Measurements from ENCODE around the gene COA6. TPM values are rescaled to one million over a fixed set of nuclear protein-coding genes. Genes with fewer than 3 reads are reported as not detected.

Gene COA6
- total RNA-seq, 3 donors from 2014 or later (not counting 1 experiment from before 2014, with no cell fraction given), result 8.9 to 11.8 (median 11.6) TPM

DNA sequence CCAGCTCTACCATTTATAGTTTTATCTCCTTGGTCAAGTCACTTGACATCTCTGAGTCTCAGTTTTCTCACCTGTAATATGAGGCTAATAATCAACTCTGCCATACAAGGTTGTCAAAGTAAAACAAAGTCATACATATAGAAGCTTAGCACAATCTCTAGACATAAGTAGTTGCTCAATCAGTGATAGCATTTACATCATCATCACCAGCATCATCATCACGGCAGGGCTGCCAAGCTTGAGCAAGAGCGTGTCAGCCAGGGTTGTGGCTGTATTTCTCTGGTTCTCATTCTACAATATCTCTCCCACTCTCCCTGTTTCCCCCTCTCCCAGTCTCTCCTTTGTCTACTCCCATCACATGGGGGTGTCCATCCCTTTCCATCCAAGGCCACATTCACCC, 41.7 kb upstream of the COA6 start:
- Mint-ChIP-seq H3K36me3 (peaks cover 4% of the 10 kb centered on the region), H3K9me3 (no peaks in the 10 kb centered on the region), H3K27ac (no peak overlapping the region), H3K4me1 (peaks cover 5% of the 10 kb centered on the region in 2 donors), H3K27me3 (ENCODE audit: low read depth in 2 of 2) (peaks cover 18 to 53% of the 10 kb centered on the region in 2 donors), H3K4me3 (no peak overlapping the region)
- no peak for ATAC-seq
- H3K9me3 ChIP-seq (ENCODE audit: control insufficient read depth, insufficient read depth, low read length), result no peaks in the 10 kb centered on the region
- H3K27ac ChIP-seq (ENCODE audit: low read length), result no peak overlapping the region
- H3K36me3 ChIP-seq (ENCODE audit: control insufficient read depth, insufficient read depth, low read length), result no peaks in the 10 kb centered on the region
- DNase-seq, result no peak
- H3K4me3 ChIP-seq (ENCODE audit: low read length), result no peak overlapping the region
- peaks cover 2% of the 10 kb centered on the region for H3K27me3 ChIP-seq (ENCODE audit: control insufficient read depth, insufficient read depth, low read length)
- intact Hi-C loops (cut with micrococcal nuclease), result no loop called here
- H3K4me1 ChIP-seq (ENCODE audit: control insufficient read depth, insufficient read depth, low read length), result peaks cover 5% of the 10 kb centered on the region
- TF ChIP-seq, protein P1, sequence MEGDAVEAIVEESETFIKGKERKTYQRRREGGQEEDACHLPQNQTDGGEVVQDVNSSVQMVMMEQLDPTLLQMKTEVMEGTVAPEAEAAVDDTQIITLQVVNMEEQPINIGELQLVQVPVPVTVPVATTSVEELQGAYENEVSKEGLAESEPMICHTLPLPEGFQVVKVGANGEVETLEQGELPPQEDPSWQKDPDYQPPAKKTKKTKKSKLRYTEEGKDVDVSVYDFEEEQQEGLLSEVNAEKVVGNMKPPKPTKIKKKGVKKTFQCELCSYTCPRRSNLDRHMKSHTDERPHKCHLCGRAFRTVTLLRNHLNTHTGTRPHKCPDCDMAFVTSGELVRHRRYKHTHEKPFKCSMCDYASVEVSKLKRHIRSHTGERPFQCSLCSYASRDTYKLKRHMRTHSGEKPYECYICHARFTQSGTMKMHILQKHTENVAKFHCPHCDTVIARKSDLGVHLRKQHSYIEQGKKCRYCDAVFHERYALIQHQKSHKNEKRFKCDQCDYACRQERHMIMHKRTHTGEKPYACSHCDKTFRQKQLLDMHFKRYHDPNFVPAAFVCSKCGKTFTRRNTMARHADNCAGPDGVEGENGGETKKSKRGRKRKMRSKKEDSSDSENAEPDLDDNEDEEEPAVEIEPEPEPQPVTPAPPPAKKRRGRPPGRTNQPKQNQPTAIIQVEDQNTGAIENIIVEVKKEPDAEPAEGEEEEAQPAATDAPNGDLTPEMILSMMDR (IDR thresholded peaks at IDR 0.05), result no peak
- 91% methylated on average over 2 of the region's 2 CpGs for WGBS (ENCODE audit: insufficient coverage)

DNA sequence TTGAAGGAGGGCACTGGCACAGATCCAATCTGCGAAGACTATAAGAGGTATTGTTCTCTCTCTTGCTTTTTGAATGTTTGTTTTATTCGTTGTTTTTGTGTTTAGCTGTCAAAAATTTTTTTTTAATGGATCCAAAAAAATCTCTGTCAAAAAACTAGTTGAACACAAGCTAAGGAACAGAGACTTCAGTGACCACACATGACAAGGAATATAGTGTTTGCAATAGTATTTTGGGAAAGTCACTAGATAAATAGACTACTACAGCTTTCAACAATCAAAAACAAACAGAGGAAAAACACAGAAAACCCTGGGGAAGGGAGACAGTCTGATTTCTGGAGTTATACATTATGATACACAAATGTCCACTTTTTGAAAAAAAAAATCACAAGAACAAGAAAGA, 36.9 kb upstream of the COA6 start:
- peaks cover 32 to 80% of the 10 kb centered on the region in 2 donors for H3K27me3 Mint-ChIP-seq (ENCODE audit: low read depth in 2 of 2)
- no peak for ATAC-seq
- intact Hi-C loops (cut with micrococcal nuclease), result no loop called here

DNA sequence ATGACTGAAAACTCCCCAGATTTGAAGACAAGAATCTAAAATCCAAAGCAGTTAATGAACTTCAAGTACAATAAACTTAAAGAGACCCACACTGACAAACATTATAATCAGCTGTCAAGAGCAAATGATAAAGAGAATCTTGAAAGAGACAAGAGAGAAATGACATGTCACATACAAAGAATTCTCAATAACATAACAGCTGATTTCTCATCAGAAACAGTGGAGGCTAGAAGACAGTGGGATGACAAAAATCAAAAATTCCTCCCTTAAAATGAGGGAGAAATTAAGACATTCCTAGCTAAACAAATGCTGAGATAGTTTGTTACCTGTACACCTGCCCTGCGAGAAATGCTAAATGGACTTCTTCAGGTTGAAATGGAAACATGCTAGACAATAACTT, 36.0 kb upstream of the COA6 start:
- intact Hi-C loops (cut with micrococcal nuclease), result no loop called here
- no peaks in the 10 kb centered on the region for H3K36me3 ChIP-seq (ENCODE audit: control insufficient read depth, insufficient read depth, low read length)
- H3K36me3 Mint-ChIP-seq, result peaks cover 15% of the 10 kb centered on the region
- no peak overlapping the region for H3K4me3 ChIP-seq (ENCODE audit: low read length)
- WGBS (ENCODE audit: insufficient coverage), result 100% methylated on average over 1 of the region's 1 CpG
- H3K4me1 Mint-ChIP-seq, result no peaks in the 10 kb centered on the region
- H3K27ac Mint-ChIP-seq, result no peak overlapping the region
- H3K9me3 Mint-ChIP-seq, result peaks cover 0 to 4% of the 10 kb centered on the region in 2 donors
- peaks cover 3% of the 10 kb centered on the region for H3K27me3 ChIP-seq (ENCODE audit: control insufficient read depth, insufficient read depth, low read length)
- no peaks in the 10 kb centered on the region for H3K4me1 ChIP-seq (ENCODE audit: control insufficient read depth, insufficient read depth, low read length)
- H3K9me3 ChIP-seq (ENCODE audit: control insufficient read depth, insufficient read depth, low read length), result no peaks in the 10 kb centered on the region
- ATAC-seq (no peak), DNase-seq (no peak)
- peaks cover 29 to 76% of the 10 kb centered on the region in 2 donors for H3K27me3 Mint-ChIP-seq (ENCODE audit: low read depth in 2 of 2)
- H3K4me3 Mint-ChIP-seq, result no peak overlapping the region
- TF ChIP-seq, protein P1 (IDR thresholded peaks at IDR 0.05), result no peak
- no peak overlapping the region for H3K27ac ChIP-seq (ENCODE audit: low read length)

More for the DNA sequence above, 36.9 kb upstream of the COA6 start:
- H3K9me3 Mint-ChIP-seq, result peaks cover 0 to 4% of the 10 kb centered on the region in 2 donors
- Histone ChIP-seq H3K27me3 (ENCODE audit: control insufficient read depth, insufficient read depth, low read length) (peaks cover 3% of the 10 kb centered on the region), H3K4me1 (ENCODE audit: control insufficient read depth, insufficient read depth, low read length) (no peaks in the 10 kb centered on the region), H3K36me3 (ENCODE audit: control insufficient read depth, insufficient read depth, low read length) (no peaks in the 10 kb centered on the region), H3K27ac (ENCODE audit: low read length) (no peak overlapping the region), H3K4me3 (ENCODE audit: low read length) (no peak overlapping the region), H3K9me3 (ENCODE audit: control insufficient read depth, insufficient read depth, low read length) (no peaks in the 10 kb centered on the region)
- TF ChIP-seq, protein P1 (IDR thresholded peaks at IDR 0.05), result no peak
- no peaks in the 10 kb centered on the region for H3K4me1 Mint-ChIP-seq
- 92% methylated on average over 1 of the region's 2 CpGs for WGBS (ENCODE audit: insufficient coverage)
- H3K4me3 Mint-ChIP-seq, result no peak overlapping the region
- peaks cover 15% of the 10 kb centered on the region for H3K36me3 Mint-ChIP-seq
- DNase-seq, result no peak
- no peak overlapping the region for H3K27ac Mint-ChIP-seq

DNA sequence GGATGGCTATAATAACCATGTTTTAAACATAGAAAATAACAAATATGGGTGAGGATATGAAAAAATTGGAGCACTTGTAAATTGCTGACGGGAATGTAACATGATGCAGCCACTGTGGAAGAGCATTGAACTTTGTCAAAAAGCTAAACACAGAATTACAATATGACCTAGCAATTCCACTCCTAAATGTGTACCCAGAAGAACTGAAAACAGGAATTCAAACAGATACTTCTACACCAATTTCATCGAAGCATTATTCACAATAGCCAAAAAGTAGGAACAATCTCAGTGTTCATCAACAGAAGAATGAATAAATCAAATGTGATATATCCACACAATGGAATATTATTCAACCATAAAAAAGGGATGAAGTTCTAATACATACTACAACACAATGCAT, 32.7 kb upstream of the COA6 start:
- H3K27me3 ChIP-seq (ENCODE audit: control insufficient read depth, insufficient read depth, low read length), result peaks cover 3% of the 10 kb centered on the region
- peaks cover 0 to 4% of the 10 kb centered on the region in 2 donors for H3K9me3 Mint-ChIP-seq
- no peak overlapping the region for H3K4me3 Mint-ChIP-seq
- no peak for DNase-seq
- H3K36me3 Mint-ChIP-seq, result peaks cover 15% of the 10 kb centered on the region
- no peaks in the 10 kb centered on the region for H3K36me3 ChIP-seq (ENCODE audit: control insufficient read depth, insufficient read depth, low read length)
- no peak for ATAC-seq
- WGBS (ENCODE audit: insufficient coverage), result 100% methylated on average over 1 of the region's 2 CpGs
- peaks cover 22 to 69% of the 10 kb centered on the region in 2 donors for H3K27me3 Mint-ChIP-seq (ENCODE audit: low read depth in 2 of 2)
- H3K4me3 ChIP-seq (ENCODE audit: low read length), result no peak overlapping the region
- H3K9me3 ChIP-seq (ENCODE audit: control insufficient read depth, insufficient read depth, low read length), result no peaks in the 10 kb centered on the region
- TF ChIP-seq, protein P1 (IDR thresholded peaks at IDR 0.05), result no peak
- H3K27ac ChIP-seq (ENCODE audit: low read length), result no peak overlapping the region
- H3K4me1 ChIP-seq (ENCODE audit: control insufficient read depth, insufficient read depth, low read length), result no peaks in the 10 kb centered on the region
- no peaks in the 10 kb centered on the region for H3K4me1 Mint-ChIP-seq
- H3K27ac Mint-ChIP-seq, result no peak overlapping the region
- intact Hi-C loops (cut with micrococcal nuclease), result no loop called here

Measured in natural killer cell (primary cell).